HG03432 (cell line): ENCODE data around the gene SNAPC1.
"Not testable (repeated sequence)": the region's sequence is repeated elsewhere in the genome, so short reads cannot be mapped to it uniquely, and the experiment has no call there.

Experiments used
- ATAC-seq: cut with Tn5 transposase; IDR thresholded peaks from one replicate; pipeline ENCODE4 v1.9.1; 2021; ENCODE audit warnings: mild to moderate bottlenecking, moderate library complexity; ENCODE audit not compliant: unreplicated experiment

The SNAPC1 gene

GRCh38 chr14:61761959-61762786 lies at the start of gene SNAPC1:
Gene SNAPC1 (plus strand): TSS chr14:61762420. CDS start chr14:61762461, 41 bp downstream.
- ATAC-seq, result peak; percentile 100

- no peak for ATAC-seq
Observed at GRCh38 chr14:61713724-61714437, 48.3 kb upstream of the SNAPC1 start.

- no peak for ATAC-seq
Observed at GRCh38 chr14:61716956-61717355, 45.3 kb upstream of the SNAPC1 start.

- ATAC-seq, result no peak
Observed at GRCh38 chr14:61718039-61718438, 44.2 kb upstream of the SNAPC1 start.

- peak; percentile 30 for ATAC-seq
Observed at GRCh38 chr14:61719344-61720293, 42.6 kb upstream of the SNAPC1 start.

- no peak for ATAC-seq
Observed at GRCh38 chr14:61720294-61720661, 41.9 kb upstream of the SNAPC1 start.

- ATAC-seq, result no peak
Observed at GRCh38 chr14:61720741-61721140, 41.5 kb upstream of the SNAPC1 start.

- ATAC-seq, result no peak
Observed at GRCh38 chr14:61724133-61724532, 38.1 kb upstream of the SNAPC1 start.

GRCh38 chr14:61726778-61727658 lies 35.2 kb upstream of the SNAPC1 start:
- ATAC-seq, result no peak

GRCh38 chr14:61730756-61731373 lies 31.4 kb upstream of the SNAPC1 start:
- no peak for ATAC-seq

GRCh38 chr14:61733972-61734371 lies 28.2 kb upstream of the SNAPC1 start:
- ATAC-seq, result no peak

GRCh38 chr14:61736751-61737150 lies 25.5 kb upstream of the SNAPC1 start:
- ATAC-seq, result no peak

- no peak for ATAC-seq
Observed at GRCh38 chr14:61737915-61738314, 24.3 kb upstream of the SNAPC1 start.

GRCh38 chr14:61739133-61739532 lies 23.1 kb upstream of the SNAPC1 start:
- no peak for ATAC-seq

GRCh38 chr14:61742371-61742770 lies 19.8 kb upstream of the SNAPC1 start:
- ATAC-seq, result no peak

- no peak for ATAC-seq
Observed at GRCh38 chr14:61744238-61744637, 18.0 kb upstream of the SNAPC1 start.

- not testable (repeated sequence) for ATAC-seq
Observed at GRCh38 chr14:61746346-61746745, 15.9 kb upstream of the SNAPC1 start.

GRCh38 chr14:61746881-61747280 lies 15.3 kb upstream of the SNAPC1 start:
- no peak for ATAC-seq

- ATAC-seq, result no peak
Observed at GRCh38 chr14:61747342-61747741, 14.9 kb upstream of the SNAPC1 start.

- no peak for ATAC-seq
Observed at GRCh38 chr14:61749264-61749663, 13.0 kb upstream of the SNAPC1 start.
